OCI-LY1 (cell line): ENCODE data around the gene TMED10.

Source experiments
- CTCF ChIP-seq: fragments of 200-600 bp; sonication (generic), shearing (Covaris generic); IDR thresholded peaks from 2 replicates; pipeline ENCODE4 v1.5.1; 2017; ENCODE audit warnings: mild to moderate bottlenecking, antibody characterized with exemption, low read length, moderate library complexity, mixed read lengths
- EZH2 ChIP-seq: fragments of 200-600 bp; sonication (generic), shearing (Covaris generic); IDR thresholded peaks from 2 replicates; pipeline ENCODE4 v1.8.0; 2017; ENCODE audit warnings: borderline replicate concordance, mixed run types, mild to moderate bottlenecking, antibody characterized with exemption, low read length, moderate library complexity, mixed read lengths

GRCh38 chr14:75126679-75127473 is 49.5 kb downstream of the TMED10 start, which contains the start of gene NEK9:
- TF ChIP-seq CTCF (no peak), EZH2 (no peak)
